Measurements from ENCODE around the gene OR9G4.
A peak's percentile ranks its signal among the peaks of the same experiment; 100 is the strongest.

The OR9G4 gene

GRCh38 chr11:56740886-56741285 is 7.6 kb downstream of the OR9G4 start:
- no peak overlapping the region for H3K27ac ChIP-seq
- TF ChIP-seq CTCF (IDR thresholded peaks at IDR 0.05) = no peak
- TF ChIP-seq ZFX (IDR thresholded peaks at IDR 0.05; ENCODE audit: borderline replicate concordance) = no peak

- TF ChIP-seq CTCF (IDR thresholded peaks at IDR 0.05) = no peak
Measured at GRCh38 chr11:56740107-56740506, 8.4 kb downstream of the OR9G4 start.

GRCh38 chr11:56720513-56720912 is 28.0 kb downstream of the OR9G4 start:
- no peak for TF ChIP-seq ZFX (IDR thresholded peaks at IDR 0.05; ENCODE audit: borderline replicate concordance)
- no peak for TF ChIP-seq CTCF (IDR thresholded peaks at IDR 0.05)
- H3K27ac ChIP-seq = no peak overlapping the region

More at GRCh38 chr11:56740107-56740506, 8.4 kb downstream of the OR9G4 start:
- no peak overlapping the region for H3K27ac ChIP-seq

- H3K27ac ChIP-seq = peak overlapping the region; percentile 75
- TF ChIP-seq CTCF (IDR thresholded peaks at IDR 0.05) (no peak), ZFX (IDR thresholded peaks at IDR 0.05; ENCODE audit: borderline replicate concordance) (no peak)
Measured at GRCh38 chr11:56716379-56716854, 32.1 kb downstream of the OR9G4 start.

- no peak overlapping the region for H3K27ac ChIP-seq
- TF ChIP-seq CTCF (IDR thresholded peaks at IDR 0.05) (no peak), ZFX (IDR thresholded peaks at IDR 0.05; ENCODE audit: borderline replicate concordance) (no peak)
Measured at GRCh38 chr11:56714206-56714605, 34.3 kb downstream of the OR9G4 start.

GRCh38 chr11:56706486-56706885 is 42.0 kb downstream of the OR9G4 start:
- TF ChIP-seq CTCF (IDR thresholded peaks at IDR 0.05) (no peak), ZFX (IDR thresholded peaks at IDR 0.05; ENCODE audit: borderline replicate concordance) (no peak)
- H3K27ac ChIP-seq = no peak overlapping the region

GRCh38 chr11:56705784-56706396 is 42.6 kb downstream of the OR9G4 start:
- no peak for TF ChIP-seq ZFX (IDR thresholded peaks at IDR 0.05; ENCODE audit: borderline replicate concordance)
- TF ChIP-seq CTCF (IDR thresholded peaks at IDR 0.05) = no peak
- H3K27ac ChIP-seq = no peak overlapping the region
